K562 (cell line): Measurements from ENCODE around the gene QPCT. TPM values are rescaled to one million over a fixed set of nuclear protein-coding genes. Genes with fewer than 3 reads are reported as not detected.

ENCODE experiments used
- ATAC-seq: fragments of 200-7000 bp; cut with Tn5 transposase; 3 replicates; pipeline ENCODE4 v1.9.1; 2020; ENCODE audit warnings: moderate library complexity
- BruUV-seq: library from RNA; stranded (reverse); fragments of 400-500 nt; replicated peaks from 2 replicates; lab custom pipeline; 2021; lab: Mats Ljungman, UMichigan
- CTCF ChIA-PET: fragments of 300-600 bp; formaldehyde crosslinking; extraction: SDS; loops from one replicate; lab custom pipeline; 2021; ENCODE audit warnings: low intra/inter-chr PET ratio; lab: Yijun Ruan, JAX
- POLR2A ChIA-PET: fragments of 300-600, 350-650 bp; sonication (Branson Sonifier 250); formaldehyde crosslinking; extraction: SDS; loops from one replicate; lab custom pipeline; 2021; ENCODE audit warnings: antibody characterized with exemption, inconsistent platforms; lab: Yijun Ruan, JAX
- DNase-seq, 4 experiments: peaks; one replicate each; pipeline versions ENCODE4 v3.0.0 to v3.0.0-alpha.2; 2011 to 2018; ENCODE audit warnings: low spot score in 3 of 4, mixed read lengths in 3 of 4; ENCODE audit errors: extremely low read depth in 1 of 4
- FAIRE-seq: peaks from 2 replicates; lab custom pipeline; 2011; peaks lifted over from hg19 to GRCh38; lab: Jason Lieb, UNC
- H2AFZ ChIP-seq: 2 replicates; pipeline ENCODE4 v1.6.0; 2011; ENCODE audit warnings: low read depth, low read length, control low read depth, inconsistent platforms
- H3K27ac ChIP-seq: fragments of 200-600 bp; 3 replicates; pipeline ENCODE4 v1.8.0; 2011; ENCODE audit warnings: low read depth, mild to moderate bottlenecking, control low read depth, inconsistent platforms, low read length, moderate library complexity, mixed read lengths; ENCODE audit errors: extremely low read depth
- H3K27me3 ChIP-seq, 2 experiments: fragments of 300-600 bp in 1 of 2; 2 replicates in 1 of 2; 3 replicates in 1 of 2; pipeline versions ENCODE4 v1.6.0 to v1.8.0; 2011; ENCODE audit warnings: inconsistent platforms in 2 of 2, low read length in 2 of 2, mild to moderate bottlenecking in 1 of 2, mixed read lengths in 1 of 2, moderate library complexity in 1 of 2; ENCODE audit not compliant: control insufficient read depth in 2 of 2, insufficient read depth in 2 of 2
- H3K36me3 ChIP-seq: fragments of 300-600 bp; 3 replicates; pipeline ENCODE4 v1.8.0; 2011; ENCODE audit warnings: mild to moderate bottlenecking, low read length, inconsistent platforms; ENCODE audit not compliant: control insufficient read depth, insufficient read depth
- H3K4me1 ChIP-seq, 2 experiments: fragments of 200-600 bp in 1 of 2; replicated peaks in 1 of 2; 2 replicates in 1 of 2; 3 replicates in 1 of 2; pipeline versions ENCODE4 v1.5.1 to v1.8.0; 2011; ENCODE audit warnings: inconsistent platforms in 2 of 2, low read length in 2 of 2, mild to moderate bottlenecking in 1 of 2, mixed read lengths in 1 of 2, moderate library complexity in 1 of 2; ENCODE audit not compliant: control insufficient read depth in 2 of 2, insufficient read depth in 2 of 2
- H3K4me2 ChIP-seq: 2 replicates; pipeline ENCODE4 v1.6.1; 2011; ENCODE audit warnings: low read length, control low read depth, inconsistent platforms, mixed read lengths; ENCODE audit not compliant: insufficient read depth
- H3K4me3 ChIP-seq: fragments of 200-600 bp; sonication (generic), shearing (Covaris generic); 2 replicates; pipeline ENCODE4 v1.5.1; 2016; ENCODE audit warnings: control low read depth, inconsistent platforms
- H3K79me2 ChIP-seq: fragments of 200-600 bp; 3 replicates; pipeline ENCODE4 v1.8.0; 2011; ENCODE audit warnings: low read length, inconsistent platforms; ENCODE audit not compliant: control insufficient read depth, insufficient read depth
- H3K9ac ChIP-seq, 2 experiments: 2 replicates each; pipeline versions ENCODE4 v1.6.0 to v1.6.1; 2011; ENCODE audit warnings: low read depth in 2 of 2, low read length in 2 of 2, control low read depth in 1 of 2, inconsistent platforms in 1 of 2, mild to moderate bottlenecking in 1 of 2, mixed read lengths in 1 of 2; ENCODE audit not compliant: insufficient read depth in 1 of 2
- H3K9me1 ChIP-seq: one replicate; pipeline ENCODE4 v1.6.0; 2011; ENCODE audit warnings: inconsistent platforms, mild to moderate bottlenecking, low read length, moderate library complexity; ENCODE audit not compliant: control insufficient read depth, insufficient read depth
- H3K9me3 ChIP-seq: replicated peaks from 2 replicates; pipeline ENCODE4 v1.5.1; 2011; ENCODE audit warnings: low read depth, low read length, inconsistent platforms; ENCODE audit not compliant: control insufficient read depth, insufficient read depth
- H4K20me1 ChIP-seq: replicated peaks from 2 replicates; pipeline ENCODE4 v1.6.1; 2011; ENCODE audit warnings: low read length, inconsistent platforms, mixed read lengths; ENCODE audit not compliant: control insufficient read depth, insufficient read depth
- FOXM1 ChIP-seq, 2 experiments: fragments of 450-650 bp in 1 of 2; sonication (generic) in 1 of 2; formaldehyde crosslinking in 1 of 2; IDR thresholded peaks; 2 replicates each; pipeline versions ENCODE4 v1.6.1 to v1.9.0; 2017 to 2022; ENCODE audit warnings: low read depth in 2 of 2, mild to moderate bottlenecking in 2 of 2, missing genetic modification reagents in 1 of 2, moderate library complexity in 1 of 2
- KDM5B ChIP-seq: fragments of 200-600 bp; sonication (generic); IDR thresholded peaks from 2 replicates; pipeline ENCODE4 v1.6.1; 2012; ENCODE audit warnings: low read depth, mild to moderate bottlenecking, moderate library complexity, low read length, control low read depth, inconsistent platforms; ENCODE audit not compliant: insufficient replicate concordance
- RBM14 ChIP-seq: fragments of 200-400 bp; formaldehyde crosslinking; IDR thresholded peaks from 2 replicates; pipeline ENCODE4 v1.6.1; 2018; ENCODE audit warnings: low read depth, mild to moderate bottlenecking, low read length, moderate library complexity, borderline replicate concordance; ENCODE audit not compliant: insufficient read depth
- RUNX1 ChIP-seq: sonication (generic); IDR thresholded peaks from 2 replicates; pipeline ENCODE4 v1.6.1; 2016; ENCODE audit warnings: antibody characterized with exemption, low read depth
- TEAD4 ChIP-seq, 2 experiments: sonication (generic) in 1 of 2; formaldehyde crosslinking in 1 of 2; IDR thresholded peaks; 2 replicates each; pipeline versions ENCODE4 v1.6.1 to v1.8.0; 2012 to 2022; ENCODE audit warnings: borderline replicate concordance in 1 of 2, inconsistent platforms in 1 of 2, low read length in 1 of 2, mild to moderate bottlenecking in 1 of 2, missing genetic modification reagents in 1 of 2
- ZFPM2 ChIP-seq: fragments of 250-450 bp; sonication (Bioruptor Pico); IDR thresholded peaks from 2 replicates; pipeline ENCODE4 v1.5.1; 2022; ENCODE audit warnings: mild to moderate bottlenecking
- WGBS: fragments of 100-300 bp; shearing (Covaris generic); methylation state at CpG from one replicate; pipeline ENCODE4 v1.1.6; 2016; ENCODE audit warnings: low coverage, mixed read lengths; ENCODE audit not compliant: insufficient coverage; ENCODE audit errors: missing lambda C conversion rate; 5-methylcytosine and 5-hydroxymethylcytosine counted together
- in situ Hi-C: fragments of 300-500 bp; cut with MboI; formaldehyde crosslinking; loops from 4 replicates; pipeline ENCODE4 v1.15.0; 2018; ENCODE audit warnings: inconsistent platforms, mixed read lengths
- intact Hi-C: fragments of 100-400 bp; cut with micrococcal nuclease; formaldehyde crosslinking; loops from 2 replicates; pipeline ENCODE4 v1.14.2; 2022
- polyA plus RNA-seq, 8 experiments: library from polyadenylated mRNA; depleted of rRNA in 4 of 8; stranded (reverse) in 5 of 8; unstranded in 3 of 8; fragments of >200 nt; fragmentation: Nextera tagmentation in 2 of 8; fragmentation: Illumina TruSeq in 1 of 8; extraction: Ambion mirVana in 2 of 8; extraction: Trizol in 1 of 8; gene quantifications; 2 replicates each; pipeline versions ENCODE4 v1.2.1 to v1.2.3, GENCODE V29; 2011 to 2014; ENCODE audit warnings: inconsistent platforms in 1 of 8, missing spikeins in 1 of 8
- total RNA-seq, 7 experiments: library from RNA; depleted of rRNA in 6 of 7; stranded (reverse); fragments of >200 nt in 6 of 7; fragmentation: Illumina TruSeq in 2 of 7; extraction: Trizol in 2 of 7; gene quantifications; 2 replicates each; pipeline versions ENCODE4 v1.2.1 to v1.2.3, GENCODE V29; 2011 to 2021; ENCODE audit warnings: low replicate concordance in 1 of 7

The QPCT gene
- total and polyA plus RNA-seq, 9 of the 15 experiments (the other 6 are each of a cell fraction or from before 2014, with no cell fraction given): 0.07 TPM; not detected in 8

DNA sequence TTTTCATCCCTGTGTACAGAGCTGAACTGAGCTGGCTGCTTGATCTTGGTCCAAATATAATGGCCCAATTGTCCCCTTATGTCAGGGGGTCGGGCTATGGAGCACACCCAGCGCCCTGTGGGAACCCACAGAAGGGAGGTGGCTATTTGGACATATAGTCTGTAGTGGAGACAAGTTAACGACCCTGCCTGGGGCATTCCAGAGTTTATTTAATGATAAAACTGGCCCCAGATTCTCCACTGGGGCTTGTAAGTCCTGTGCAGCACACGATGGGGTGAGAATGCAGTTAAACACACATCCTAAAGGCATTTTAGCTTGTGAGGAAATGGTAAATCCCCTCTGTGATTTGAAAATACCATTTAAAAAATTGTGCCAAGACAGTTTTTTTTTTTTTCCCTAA lies 72.9 kb downstream of the QPCT start:
- BruUV-seq: no TSS peak
- Histone ChIP-seq H4K20me1 (no peaks in the 10 kb centered on the region), H3K27me3 (no peaks in the 10 kb centered on the region; a peak in 1 of 5 replicates), H2AFZ (no peak overlapping the region), H3K79me2 (no peaks in the 10 kb centered on the region), H3K4me2 (no peak overlapping the region), H3K4me3 (no peak overlapping the region), H3K36me3 (no peaks in the 10 kb centered on the region), H3K9me1 (peaks cover 3% of the 10 kb centered on the region), H3K4me1 (peaks cover 3 to 15% of the 10 kb centered on the region in 2 experiments; a peak in 2 of 5 replicates), H3K9ac (no peak overlapping the region), H3K9me3 (no peaks in the 10 kb centered on the region)
- no peak for ATAC-seq
- DNase-seq: no peak
- 0% methylated on average over 4 of the region's 4 CpGs for WGBS
- in situ Hi-C loops (loop anchor here (5.0 kb wide), 1 partner anchor 35 kb away; no protein-coding TSS in a partner anchor), intact Hi-C loops (loop anchor here (10.0 kb wide), 1 partner anchor 117 kb away; no protein-coding TSS in a partner anchor)
- POLR2A ChIA-PET: no interaction called here
- CTCF ChIA-PET: no interaction called here
- TF ChIP-seq RUNX1 (no peak), RBM14 (no peak), KDM5B (no peak), ZFPM2 (CRISPR knock-in tag) (no peak), TEAD4 (IDR thresholded peaks at IDR 0.05; ENCODE audit: low read length) (no peak), TEAD4 (CRISPR knock-in tag; IDR thresholded peaks at IDR 0.05; ENCODE audit: borderline replicate concordance) (no peak), FOXM1 (IDR thresholded peaks at IDR 0.05; ENCODE audit: low read depth) (no peak), FOXM1 (CRISPR knock-in tag; IDR thresholded peaks at IDR 0.05; ENCODE audit: low read depth) (no peak)
- TF ChIP-seq, all 486 proteins: peak for 0
- no peak for FAIRE-seq
- no peak overlapping the region for H3K27ac ChIP-seq
